NOMO-1 treated with dmso at 0.1 percent for 144 hours (cell line): ENCODE measurements around the gene CLCN3.
"Not testable (repeated sequence)": the region's sequence is repeated elsewhere in the genome, so short reads cannot be mapped to it uniquely, and the experiment has no call there.

Source experiments
- DNase-seq: peaks from one replicate; lab custom pipeline; 2025; ENCODE audit not compliant: unreplicated experiment; lab: John Stamatoyannopoulos, UW

Gene CLCN3

GRCh38 chr4:169619958-169620879 lies at the start of gene CLCN3:
Gene CLCN3 (plus strand): TSS chr4:169620578. CDS start chr4:169635929, 15,351 bp downstream.
- DNase-seq: peak; percentile 94

GRCh38 chr4:169571012-169571411 lies 49.4 kb upstream of the CLCN3 start:
- DNase-seq: not testable (repeated sequence)

DNA sequence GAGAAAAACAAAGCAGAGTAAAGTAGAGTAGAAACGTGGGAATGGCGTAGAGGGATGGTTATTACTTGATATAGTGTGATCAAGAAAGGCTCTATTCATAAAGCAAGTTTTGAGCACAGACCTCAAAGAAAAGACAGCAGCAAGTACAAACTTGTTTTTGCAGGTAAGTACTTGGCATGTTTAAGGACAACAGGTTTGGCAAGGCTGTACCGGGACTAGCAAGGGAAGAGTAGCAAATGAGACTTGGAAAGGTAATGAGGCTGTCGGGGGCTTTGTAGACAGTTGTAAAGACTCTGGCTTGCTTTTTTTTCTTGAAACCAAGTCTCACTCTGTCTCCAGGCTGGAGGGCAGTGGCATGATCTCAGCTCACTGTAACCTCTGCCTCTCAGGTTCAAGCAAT lies 48.9 kb upstream of the CLCN3 start:
- no peak for DNase-seq

- DNase-seq: no peak
These were observed 46.5 kb upstream of the CLCN3 start for GRCh38 chr4:169573889-169574288.

GRCh38 chr4:169582203-169582602 lies 38.2 kb upstream of the CLCN3 start:
- no peak for DNase-seq

DNA sequence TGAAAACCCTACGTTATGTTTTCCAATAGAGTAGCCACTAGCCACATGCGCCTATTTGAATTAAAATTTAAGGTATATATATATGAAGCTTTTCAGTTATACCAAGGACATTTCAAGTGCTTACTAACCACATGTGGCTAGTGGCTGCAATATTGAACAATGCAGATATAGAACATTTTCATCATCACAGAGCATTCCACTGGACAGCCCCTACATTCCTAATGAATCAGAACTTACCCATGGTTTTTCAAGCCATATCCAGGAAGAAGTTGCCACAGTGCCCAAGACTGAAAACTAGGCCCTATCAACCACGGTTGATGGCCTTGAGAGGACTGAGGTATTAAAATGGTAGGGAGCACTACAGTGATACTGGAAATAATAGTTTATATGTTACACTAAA lies 37.7 kb upstream of the CLCN3 start:
- DNase-seq: no peak

DNA sequence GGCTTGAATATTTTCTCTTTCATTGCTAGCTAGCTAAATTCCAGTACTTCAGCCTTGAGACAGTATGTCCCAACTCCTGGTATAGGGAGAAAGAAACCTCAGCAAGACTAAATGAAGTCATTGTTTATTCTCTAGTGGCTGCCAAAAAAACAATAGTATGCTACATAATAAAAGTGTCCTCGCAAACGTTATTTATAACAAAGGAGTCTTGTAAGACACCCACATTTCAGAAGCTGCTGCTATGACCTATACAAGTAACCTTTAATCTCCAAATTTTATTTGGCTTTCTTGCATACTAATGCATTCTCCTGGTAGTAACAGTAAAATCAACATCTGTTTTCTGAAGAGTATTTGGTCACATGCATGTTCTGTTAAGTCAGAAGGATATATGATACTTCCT lies 36.8 kb upstream of the CLCN3 start:
- no peak for DNase-seq

- DNase-seq: no peak
These were observed 27.3 kb upstream of the CLCN3 start for GRCh38 chr4:169593050-169593560.

DNA sequence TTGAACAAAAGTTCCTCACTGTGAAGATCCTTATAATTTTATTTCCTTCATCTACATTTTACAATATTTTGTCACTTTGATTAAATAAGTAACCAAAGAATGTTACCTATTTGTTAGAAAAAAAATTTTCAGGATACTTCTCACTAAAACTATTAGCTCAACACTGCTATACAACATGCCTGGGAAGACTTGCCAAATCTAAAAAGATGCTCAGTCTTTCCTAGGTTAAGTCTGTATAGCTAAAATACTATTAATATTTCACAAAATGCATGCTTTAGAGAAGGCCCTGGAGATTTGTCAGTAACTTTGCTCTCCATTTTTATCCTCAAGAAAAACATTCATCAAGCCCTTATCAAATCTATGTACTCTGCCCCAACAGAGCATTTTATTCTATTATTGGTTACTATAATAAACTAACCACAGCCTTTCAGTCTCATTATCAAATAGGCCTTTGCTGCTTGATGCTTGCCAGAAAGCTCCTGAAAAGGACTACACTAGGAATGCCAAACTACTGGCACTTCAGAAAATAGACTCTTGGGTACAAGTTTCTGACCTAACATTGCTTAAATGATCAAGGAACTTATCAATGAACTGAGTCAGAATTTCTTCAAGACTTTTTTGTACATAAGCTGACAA lies 25.7 kb upstream of the CLCN3 start:
- DNase-seq: no peak

DNA sequence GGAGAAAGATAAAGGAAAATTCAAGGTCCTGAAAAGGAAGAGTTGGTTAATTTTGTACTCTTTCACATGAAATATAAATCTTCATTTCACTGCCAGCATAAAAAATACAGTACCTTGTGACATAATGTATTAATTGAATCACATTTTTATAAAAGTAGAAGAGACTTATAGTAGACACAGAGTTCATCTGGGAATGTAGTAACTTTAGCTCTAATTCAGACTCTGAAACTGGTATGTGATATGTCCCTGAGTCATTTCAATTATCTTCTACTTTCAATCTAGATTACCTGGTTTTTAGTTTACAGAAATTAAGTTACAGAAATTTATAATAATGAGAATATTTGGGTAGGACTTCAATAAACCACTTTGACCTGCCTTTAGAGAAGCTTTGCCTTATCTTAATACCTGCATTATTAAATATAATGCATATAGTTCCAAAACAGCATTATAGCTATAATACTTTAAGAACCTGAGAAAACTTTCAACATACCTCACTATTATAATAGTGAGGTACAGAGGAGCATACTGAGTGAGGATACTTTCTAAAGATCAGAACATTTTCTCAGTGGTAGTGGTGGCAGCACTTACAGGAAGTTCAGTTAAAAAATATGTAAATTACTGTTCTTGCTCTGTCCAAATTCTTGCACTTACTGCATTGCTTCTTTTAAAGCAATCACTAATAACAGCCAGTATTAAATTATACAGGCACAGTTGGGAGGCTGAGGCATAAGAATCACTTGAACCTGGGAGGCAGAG lies 19.2 kb upstream of the CLCN3 start:
- no peak for DNase-seq

DNA sequence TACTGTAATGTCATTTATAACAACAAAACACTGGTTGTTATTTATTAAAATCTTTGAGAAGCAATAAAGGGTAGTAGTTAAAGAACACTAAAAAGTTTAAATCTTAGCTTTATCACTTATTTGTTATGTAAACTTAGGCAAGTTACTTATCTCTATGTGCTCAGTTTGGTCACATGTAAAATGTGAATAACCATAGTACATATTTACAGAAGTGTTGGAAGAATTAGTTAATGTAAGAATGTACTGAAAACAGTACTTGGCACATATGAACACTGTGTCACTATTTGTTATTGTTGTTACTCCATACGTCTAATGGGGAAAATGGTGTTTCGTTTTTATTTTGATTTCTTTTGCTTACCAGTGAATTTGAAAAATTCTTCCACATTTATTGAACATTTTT lies 17.1 kb upstream of the CLCN3 start:
- DNase-seq: no peak

GRCh38 chr4:169604131-169604900 lies 16.1 kb upstream of the CLCN3 start:
- DNase-seq: no peak

DNA sequence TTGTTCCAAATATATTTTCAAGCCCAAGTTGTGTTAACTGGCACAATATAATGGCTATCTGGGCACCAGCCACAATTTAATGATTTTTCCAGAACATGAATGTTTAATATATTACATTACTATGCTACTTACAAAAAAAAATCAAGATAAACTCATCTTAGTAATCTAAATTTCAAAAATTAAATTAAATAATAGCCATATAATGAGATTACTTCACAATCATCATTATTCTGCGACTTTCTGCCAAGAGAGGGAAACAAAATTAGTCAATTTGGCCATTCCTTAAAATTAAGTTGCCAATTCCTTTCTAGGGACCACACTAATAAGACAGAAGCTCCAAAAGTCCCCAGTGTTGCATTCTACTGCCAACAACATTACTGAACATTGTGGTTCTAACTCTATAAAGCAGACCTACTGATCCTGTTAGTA lies 15.5 kb upstream of the CLCN3 start:
- no peak for DNase-seq

GRCh38 chr4:169611157-169611556 lies 9.2 kb upstream of the CLCN3 start:
- DNase-seq: no peak

DNA sequence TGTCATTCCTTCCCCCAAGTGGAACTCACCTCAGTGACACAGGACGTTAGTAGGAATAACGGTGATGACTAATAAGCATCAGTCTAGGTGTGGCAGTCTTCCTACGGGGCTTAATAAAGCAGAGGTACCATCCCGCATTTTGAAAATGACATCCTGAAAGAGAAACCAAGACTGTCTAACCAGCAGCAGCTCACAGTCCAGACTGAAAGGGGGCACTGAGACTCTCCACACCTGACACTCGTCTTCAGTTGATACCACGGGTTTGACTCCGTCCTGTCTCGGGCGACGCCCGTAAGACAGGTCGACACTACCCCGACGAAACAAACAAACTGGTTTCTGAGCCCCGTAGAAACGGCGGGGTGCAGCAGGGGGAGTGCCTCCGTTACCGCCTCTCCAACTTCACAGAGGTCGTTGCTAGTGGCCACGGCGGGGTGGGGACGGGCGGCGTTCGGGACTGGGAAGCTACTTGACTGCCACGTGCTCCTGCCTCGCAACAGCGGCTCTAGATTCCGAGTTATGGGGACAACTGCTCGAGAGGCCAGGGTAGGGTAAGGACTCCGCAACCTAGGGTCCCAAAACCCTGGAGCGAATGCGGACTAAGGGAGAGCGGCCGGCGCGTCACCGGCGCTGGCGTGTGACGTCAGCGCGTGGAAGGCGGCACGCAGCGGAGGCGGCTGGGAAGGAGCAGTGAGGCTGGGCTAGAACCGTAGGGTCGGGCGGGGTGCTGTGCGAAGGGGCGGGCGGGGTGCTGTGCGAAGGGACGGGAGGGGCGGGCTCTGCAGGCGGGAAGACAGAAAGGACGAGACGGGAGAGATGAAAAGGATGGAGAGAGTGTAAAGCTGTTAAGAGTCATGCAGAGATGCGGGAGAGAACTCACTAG lies 8.1 kb upstream of the CLCN3 start, which contains the start of gene NEK1:
TSS of gene NEK1 (minus strand) at position 593 of the 880 bp plus-strand sequence. CDS start 9,953 bp downstream, outside the sequence.
- DNase-seq: peak; percentile 88

- peak; percentile 45 for DNase-seq
These were observed 7.2 kb upstream of the CLCN3 start for GRCh38 chr4:169612871-169613859.

- DNase-seq: no peak
These were observed 4.8 kb upstream of the CLCN3 start for GRCh38 chr4:169615467-169616106.

DNA sequence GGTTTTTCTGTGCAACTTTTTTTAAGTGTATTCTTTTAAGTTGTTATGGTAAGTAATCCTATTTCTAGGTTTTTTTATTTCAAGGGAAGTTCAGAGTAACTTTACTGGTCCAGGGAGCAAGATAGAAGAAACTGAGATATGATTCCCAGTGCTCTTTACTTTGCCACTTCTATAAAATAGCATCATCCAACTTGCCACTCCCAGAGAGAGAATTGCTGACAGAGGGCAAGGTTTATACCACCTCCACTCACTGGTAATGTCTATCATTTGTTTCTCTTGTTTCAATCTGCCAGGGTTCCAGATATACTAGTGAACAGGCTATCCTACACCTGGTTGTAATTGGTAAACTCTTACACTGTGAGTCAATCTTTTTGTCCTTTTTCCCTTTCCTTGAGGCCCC lies 3.5 kb upstream of the CLCN3 start:
- no peak for DNase-seq
